NCI-H2171 (cell line): Measurements from ENCODE around the gene LMX1A.

Source experiments
- DNase-seq: peaks from one replicate; lab custom pipeline; 2025; lab: John Stamatoyannopoulos, UW

Gene LMX1A

DNA sequence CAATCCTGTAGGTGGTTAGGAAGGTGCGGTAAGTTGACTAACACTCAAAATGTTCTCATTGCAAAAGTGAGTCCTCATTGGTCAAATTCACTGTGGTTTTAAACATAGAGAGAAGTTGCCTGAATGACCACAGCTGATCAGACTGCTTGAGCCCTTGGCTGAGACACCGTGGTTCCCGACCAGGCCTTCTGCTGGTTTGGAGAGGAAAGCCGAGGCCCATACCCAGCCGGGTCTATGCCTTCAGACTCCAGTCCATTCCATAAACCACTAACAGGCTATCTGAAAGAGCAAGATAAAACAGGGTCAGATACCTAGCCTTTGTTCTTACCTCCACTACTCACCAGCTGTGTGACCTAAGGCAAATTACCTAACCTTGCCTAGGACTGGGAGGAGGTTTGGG is 133.9 kb downstream of the LMX1A start:
- no peak for DNase-seq

DNA sequence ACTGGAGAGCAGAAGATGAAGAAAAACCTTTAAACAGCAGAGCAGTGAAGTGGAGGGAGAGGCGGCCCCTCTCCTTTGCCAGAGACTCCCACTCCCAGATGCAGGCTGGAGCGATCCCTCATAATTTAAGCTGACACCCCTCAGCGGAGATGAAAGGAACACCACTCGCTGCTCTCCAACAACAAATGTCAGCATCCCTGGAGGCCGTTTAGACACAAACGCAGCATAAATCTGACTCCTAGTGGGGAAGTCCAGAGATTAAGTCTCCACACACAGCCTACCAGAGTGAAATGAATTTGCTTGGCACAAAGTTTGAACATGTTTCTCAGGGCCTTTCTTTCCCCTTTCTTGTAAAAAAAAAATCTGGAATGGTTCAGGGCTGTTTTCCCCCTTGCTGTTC is 137.8 kb downstream of the LMX1A start:
- DNase-seq = no peak

- DNase-seq = no peak
Measured at GRCh38 chr1:165217958-165218357, 138.6 kb downstream of the LMX1A start.

- DNase-seq = no peak
Measured at GRCh38 chr1:165216254-165216653, 140.3 kb downstream of the LMX1A start.

DNA sequence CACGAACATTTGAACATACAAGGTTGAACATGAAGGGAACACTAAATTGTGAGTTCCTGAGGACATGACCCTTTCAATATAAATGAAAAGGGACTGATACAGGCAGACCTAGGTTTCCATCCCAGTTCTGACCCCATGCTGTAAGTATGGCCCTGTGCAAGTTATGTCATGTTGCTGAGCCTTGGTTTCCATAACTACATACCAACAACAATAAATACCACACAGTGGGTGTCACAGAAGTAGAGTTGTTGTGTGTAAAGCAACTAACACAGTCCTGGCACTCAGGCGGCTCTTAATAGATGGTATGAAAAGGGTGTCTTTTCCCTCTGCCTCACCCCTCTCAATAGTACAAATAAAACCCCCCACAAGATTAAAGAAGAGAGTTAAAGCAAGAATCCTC is 140.8 kb downstream of the LMX1A start:
- no peak for DNase-seq

DNA sequence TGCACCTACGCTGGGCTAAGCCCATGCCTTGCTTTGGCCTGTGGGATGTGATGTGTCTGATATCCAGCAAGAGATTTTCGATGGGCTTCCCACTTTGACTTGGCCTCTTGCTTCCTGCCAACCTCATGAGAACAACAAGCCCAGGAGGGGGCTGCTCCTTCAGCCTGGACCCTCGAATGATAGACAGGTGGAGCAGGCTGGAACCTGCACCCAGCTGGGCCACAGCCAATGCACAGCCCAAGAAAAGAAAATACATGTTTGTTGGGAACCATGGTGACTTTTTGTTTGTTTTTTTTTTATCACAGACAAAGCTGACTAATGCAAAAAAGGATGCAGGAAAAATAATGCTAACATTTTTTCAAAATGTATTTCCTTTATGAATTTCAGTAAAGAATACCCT is 144.3 kb downstream of the LMX1A start:
- no peak for DNase-seq

DNA sequence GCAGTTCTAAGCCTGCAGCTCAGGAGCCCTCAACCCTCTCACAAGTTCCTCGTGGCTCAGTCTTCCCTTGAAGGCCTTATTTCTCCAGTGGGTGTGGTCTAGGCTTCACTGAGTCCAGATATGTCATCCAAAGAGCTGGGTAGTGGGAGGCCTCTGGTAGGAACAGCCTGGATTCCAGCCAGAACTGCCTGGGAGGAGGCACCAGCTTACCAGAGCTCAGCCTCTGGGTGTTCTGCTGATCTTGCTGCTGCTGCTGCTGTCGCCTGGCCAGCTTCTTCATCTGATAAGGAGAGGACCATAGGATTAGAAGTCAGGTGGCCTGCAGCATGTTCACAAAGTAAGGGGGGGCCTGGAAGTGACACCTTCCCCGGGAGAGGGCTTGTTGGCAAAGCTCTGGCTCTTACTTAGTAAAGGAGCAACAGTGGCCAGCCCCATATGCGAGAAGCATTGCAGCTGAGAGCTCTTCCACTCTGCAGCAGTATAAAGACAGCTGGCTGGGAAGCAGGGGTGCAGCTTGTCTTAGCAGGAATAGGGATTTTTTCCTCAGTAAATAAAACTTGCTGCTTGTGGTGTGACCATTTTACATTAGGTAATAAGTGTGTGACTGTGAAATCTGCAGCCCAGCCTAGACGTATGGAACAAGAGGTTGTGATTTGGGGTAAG is 148.5 kb downstream of the LMX1A start:
- DNase-seq = no peak

- no peak for DNase-seq
Measured at GRCh38 chr1:165205145-165205544, 151.4 kb downstream of the LMX1A start.

DNA sequence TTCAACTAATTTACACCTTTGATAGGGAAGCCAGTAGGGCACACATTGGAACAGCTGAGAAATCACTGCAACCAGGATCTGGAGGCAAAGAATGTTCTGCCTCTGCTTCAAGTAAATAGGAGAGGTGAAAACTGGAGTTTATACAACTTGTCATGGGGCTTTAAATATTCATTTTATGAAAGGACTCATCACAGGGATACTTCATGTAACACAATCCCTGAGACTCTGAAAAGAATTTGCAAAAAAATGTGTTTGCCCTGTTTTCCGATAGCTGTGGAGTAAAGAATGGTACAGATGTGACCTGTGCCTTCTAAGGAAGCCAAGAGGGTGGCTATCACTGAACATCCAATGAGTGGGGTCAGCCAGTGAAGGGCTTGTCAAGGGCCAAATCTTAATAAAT is 152.0 kb downstream of the LMX1A start:
- no peak for DNase-seq

DNA sequence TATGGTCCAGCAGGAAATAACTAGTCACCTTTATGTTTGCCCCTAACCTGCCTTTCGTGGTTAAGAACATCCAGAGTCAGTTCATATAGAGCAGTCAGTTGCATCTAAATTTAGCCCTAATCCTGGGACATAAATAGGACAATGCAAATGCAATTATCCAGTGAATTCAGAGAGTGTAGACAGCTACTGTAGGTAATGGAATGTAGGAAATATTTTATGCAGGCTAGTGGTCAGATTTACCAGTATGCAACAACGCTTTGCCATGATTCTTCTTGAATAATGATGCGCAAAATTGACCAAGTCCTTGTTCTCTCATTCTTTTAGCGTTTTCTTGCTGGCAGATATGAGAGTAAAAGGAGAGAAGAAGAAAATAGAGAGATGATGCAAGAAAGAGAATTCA is 165.4 kb downstream of the LMX1A start:
- DNase-seq = no peak

DNA sequence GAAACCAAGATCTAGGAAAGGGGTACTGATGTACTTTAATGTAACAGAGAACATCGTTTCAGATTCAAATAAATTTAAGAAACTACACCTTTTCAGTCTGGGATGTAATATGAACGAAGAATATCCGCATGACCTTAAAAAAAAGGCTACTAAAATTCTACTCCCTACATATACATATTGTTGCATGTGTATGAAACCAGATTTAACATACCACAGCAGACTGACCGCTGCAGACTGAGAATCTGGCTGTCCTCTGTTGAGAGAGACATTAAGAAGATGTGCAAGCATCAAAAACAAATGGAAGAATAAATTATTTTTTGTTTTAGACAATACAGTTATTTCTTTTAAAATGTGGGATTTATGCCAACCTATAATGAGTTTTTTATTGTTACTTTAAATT is 166.6 kb downstream of the LMX1A start:
- no peak for DNase-seq

- DNase-seq = no peak
Measured at GRCh38 chr1:165189011-165189410, 167.5 kb downstream of the LMX1A start.

- no peak for DNase-seq
Measured at GRCh38 chr1:165187031-165188009, 169.2 kb downstream of the LMX1A start.

DNA sequence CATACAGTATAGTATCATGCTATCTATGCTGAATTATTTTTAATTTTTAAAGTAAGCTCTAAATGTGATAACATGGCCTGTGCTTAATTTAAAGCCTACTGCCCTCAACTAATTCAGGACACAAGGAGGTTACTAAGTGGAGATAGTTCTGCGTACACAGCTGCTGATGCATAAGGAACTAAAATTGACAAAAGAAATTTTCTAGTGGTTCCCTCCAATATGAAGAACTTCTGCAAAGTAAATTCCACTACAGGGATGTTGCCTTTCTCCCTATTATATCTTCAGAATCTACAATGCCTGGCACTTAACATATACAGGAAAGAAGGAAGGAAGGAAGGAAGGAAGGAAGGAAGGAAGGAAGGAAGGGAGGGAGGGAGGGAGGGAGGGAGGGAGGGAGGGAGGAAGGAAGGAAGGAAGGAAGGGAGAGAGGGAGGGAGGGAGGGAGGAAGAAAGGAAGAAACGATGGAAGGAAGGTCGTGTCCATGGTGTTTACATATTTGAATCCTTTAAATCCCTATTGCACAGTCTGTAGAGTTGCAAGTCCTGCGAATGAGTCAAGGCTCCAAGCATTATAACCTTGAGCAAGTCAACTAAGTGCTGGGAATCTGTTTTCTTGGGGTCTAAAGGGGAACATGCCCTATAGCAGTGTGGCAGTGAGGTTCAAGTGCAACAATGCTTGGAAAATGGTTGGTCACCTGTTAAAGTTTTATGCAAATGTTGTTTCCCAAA is 171.2 kb downstream of the LMX1A start:
- no peak for DNase-seq

- no peak for DNase-seq
Measured at GRCh38 chr1:165182975-165183374, 173.5 kb downstream of the LMX1A start.

DNA sequence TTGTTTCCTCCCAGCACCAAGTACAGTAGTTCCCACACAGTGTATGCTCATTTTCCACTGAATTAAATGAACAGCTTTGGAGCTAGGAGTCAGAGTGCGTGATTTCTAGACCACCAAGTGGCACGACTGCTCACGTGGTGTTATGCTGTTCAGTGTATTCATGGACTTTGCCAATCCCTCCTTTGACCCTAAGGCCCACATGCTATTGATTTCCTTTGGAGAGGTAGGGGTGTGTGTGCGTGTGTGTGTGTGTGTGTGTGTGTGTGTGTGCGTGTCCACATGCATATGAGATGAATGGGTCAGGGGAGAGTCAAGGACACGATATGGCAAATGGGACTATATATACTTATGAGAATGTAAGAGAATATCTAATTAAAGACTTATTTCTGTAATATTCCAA is 177.2 kb downstream of the LMX1A start:
- no peak for DNase-seq

DNA sequence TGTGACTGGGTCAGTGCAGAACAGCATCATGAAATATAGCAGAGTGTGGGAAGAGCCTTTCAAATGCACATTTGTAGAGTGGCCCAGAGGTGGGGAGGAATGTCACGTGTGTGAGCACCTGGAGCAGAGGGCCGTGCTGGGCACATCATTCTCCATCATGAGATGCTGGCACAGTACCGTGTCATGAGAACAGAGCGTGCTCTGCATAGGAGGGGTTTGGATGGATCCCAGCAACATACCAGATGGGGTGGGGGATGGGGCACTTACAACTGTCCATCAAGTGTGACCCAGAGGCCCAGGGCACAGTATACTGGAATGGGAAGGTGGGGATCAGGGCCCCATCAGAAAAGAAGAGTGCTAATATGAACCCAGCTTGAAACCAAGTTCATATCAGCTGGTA is 182.0 kb downstream of the LMX1A start:
- peak; percentile 35 for DNase-seq

DNA sequence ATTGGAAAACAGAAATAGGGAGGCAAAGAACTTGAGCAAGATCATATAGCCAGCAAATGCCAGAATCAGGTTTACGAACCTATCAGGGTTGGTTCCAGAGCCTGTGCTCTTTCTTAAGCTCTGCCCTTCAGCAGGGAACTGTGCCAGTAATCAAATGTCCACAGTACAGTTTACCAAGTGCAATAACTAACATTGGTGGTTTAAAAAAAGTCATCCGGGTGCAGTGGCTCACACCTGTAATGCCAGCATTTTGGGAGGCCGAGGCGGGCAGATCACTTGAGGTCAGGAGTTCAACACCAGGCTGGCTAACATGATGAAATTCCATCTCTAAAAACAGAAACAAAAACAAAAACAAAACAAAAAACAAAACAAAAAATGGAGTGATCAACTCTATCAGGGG is 182.7 kb downstream of the LMX1A start:
- no peak for DNase-seq

DNA sequence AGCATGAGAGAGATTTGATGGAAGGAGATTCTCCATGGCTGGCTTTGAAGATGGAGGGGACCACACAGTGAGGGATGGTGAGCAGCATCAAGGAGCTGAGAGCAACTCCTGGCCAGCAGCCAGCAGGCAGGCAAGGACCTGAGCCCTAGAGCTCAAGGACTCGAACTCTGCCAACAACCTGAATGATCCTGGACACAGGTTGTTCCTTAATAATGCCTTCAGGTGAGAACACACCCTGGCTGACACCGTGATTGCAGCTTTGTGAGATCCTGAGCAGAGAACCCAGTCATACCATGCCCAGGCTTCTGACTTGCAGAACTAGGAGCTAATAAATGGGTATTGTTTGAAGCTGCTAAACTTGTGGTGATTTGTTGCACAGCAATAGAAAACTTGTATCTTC is 183.1 kb downstream of the LMX1A start:
- DNase-seq = no peak

DNA sequence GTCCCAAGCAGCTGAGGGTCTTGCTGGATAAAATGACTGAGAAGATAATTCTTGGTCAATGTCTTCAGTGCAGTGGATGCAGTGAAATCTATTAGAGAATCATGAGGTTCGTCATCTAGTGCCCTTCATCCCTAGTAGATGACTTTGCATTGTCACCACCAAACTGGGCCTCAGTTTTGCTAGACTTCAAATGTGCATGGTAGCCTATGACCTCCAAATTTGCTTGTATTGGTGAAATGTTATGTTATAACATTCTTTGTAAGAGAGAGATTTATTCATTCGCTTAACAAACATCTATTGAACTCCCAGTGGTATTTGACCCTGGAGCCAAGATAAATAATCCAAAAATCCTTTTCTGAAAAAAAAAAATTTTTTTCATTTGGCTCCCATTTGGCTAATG is 183.8 kb downstream of the LMX1A start:
- no peak for DNase-seq

DNA sequence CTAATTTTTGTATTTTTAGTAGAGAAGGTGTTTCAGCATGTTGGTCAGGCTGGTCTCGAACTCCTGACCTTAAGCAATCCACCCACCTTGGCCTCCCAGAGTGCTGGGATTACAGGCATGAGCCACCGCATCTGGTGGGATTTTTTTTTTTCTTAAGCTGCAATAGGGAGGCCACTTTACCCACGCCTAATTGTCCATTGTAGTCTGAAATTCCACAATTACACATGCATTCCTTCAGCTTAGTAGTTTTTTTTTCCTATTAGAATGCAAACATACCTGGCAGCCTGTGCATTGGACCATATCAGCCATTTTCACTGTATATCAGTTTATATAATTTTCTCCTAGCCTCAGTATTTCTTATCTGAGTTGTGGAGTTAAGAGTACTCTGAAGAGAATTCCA is 186.8 kb downstream of the LMX1A start:
- no peak for DNase-seq

DNA sequence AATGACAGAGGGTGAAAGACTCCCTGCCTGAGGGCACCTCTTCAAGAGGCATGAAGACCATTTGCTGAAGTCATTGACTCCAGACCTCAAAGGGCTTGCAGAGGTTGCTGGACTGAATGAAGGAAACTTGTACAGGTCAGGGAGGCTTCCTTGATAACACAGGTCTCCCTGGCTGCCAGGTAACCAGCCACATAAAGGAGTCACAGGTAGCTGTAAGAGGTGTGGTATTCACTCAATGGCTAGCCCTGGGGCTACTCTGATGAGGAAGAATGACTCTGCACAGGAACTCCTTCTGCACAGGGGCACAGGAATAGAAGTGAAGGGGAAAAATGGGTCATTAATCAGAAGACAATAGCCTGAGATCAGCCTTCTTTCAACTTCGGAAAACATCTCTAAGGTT is 187.5 kb downstream of the LMX1A start:
- DNase-seq = no peak

DNA sequence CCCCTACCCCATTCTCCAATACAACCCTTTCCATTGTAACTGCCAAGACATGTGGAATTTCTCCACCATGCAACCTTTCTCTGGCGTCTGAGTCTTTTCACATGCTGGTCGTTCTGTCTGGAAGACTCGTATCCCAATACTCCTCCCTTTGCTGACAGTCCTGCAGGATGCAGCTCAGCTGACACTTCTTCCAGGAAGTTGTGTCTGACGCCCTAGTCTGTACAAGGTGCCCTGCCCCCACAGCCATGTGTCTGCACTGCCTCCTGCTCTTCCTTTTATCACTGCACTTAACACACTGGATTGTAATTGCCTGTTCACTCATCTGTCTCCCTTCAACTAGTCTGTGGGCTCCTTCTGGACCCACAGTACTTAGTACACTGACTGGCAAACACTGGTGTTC is 188.0 kb downstream of the LMX1A start:
- no peak for DNase-seq
